HG02973 (cell line): ENCODE data around the gene RNU4-1.
"Not testable (repeated sequence)": the region's sequence is repeated elsewhere in the genome, so short reads cannot be mapped to it uniquely, and the experiment has no call there.

Source experiments
- ATAC-seq: cut with Tn5 transposase; IDR thresholded peaks from one replicate; pipeline ENCODE4 v1.9.1; 2021; ENCODE audit warnings: moderate library complexity; ENCODE audit not compliant: unreplicated experiment

The RNU4-1 gene

DNA sequence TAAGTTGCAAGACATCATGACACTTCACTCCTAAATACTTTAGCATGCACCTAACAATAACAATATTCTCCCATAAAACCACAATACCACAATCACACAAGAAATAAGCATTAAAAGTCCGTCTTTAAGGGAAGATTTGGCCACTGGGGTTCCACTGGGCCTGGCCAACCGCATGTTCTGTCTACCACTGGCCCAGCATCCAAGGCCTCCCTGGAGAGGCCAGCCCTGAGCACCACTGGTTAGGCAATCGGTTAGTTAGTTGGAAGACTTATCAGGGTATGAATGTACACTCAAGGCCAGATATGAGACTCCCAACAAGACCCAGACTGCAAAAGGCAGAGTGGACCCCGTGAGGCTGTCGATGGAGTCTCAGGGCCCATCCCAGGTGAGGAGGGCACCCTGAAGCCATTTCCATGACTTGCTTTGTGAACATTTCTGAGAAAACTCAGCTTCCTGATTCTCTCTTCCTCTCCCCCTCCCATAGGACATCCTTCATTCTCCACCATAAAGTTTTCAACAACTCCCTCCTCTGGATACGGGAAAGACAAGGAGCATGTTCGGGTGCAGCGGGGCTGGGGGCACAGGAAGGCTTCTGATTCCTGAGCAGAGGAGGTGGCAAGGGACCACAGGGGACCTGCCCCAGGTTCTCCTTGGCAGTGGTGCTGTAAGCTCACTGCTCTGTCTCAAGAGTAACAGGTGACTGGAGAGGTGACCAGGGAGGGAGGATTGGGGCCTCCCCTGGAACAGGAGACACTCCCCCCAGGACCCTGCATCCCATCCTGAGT, 33.4 kb downstream of the RNU4-1 start:
- ATAC-seq: no peak

DNA sequence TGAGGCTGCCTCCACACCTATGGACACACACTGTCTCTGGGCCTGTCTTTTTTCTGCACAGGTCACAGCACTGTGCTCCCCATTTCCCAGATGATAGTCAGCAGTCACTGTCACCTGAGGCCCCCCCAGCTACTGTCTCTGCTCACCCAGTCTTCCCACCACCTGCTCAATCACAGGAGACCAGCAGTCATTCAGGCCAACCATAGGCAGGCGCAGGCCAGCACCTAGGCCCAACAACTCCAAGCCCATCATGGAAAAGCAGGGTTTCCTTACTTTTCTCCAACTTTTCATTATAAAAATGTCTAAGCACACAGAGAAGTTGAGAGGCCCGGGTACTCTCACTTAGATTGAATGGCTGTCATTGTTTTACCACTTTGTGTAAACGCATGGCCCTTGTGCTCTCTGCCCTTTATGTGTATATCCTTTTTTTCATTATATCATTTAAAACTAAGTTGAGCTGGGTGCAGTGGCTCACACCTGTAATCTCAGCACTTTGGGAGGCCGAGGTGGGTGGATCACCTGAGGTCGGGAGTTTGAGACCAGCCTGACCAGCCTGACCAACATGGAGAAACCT, 34.6 kb downstream of the RNU4-1 start:
- ATAC-seq: no peak

GRCh38 chr12:120257041-120257821, 35.8 kb downstream of the RNU4-1 start:
- no peak for ATAC-seq

GRCh38 chr12:120254809-120255208, 38.2 kb downstream of the RNU4-1 start:
- no peak for ATAC-seq

DNA sequence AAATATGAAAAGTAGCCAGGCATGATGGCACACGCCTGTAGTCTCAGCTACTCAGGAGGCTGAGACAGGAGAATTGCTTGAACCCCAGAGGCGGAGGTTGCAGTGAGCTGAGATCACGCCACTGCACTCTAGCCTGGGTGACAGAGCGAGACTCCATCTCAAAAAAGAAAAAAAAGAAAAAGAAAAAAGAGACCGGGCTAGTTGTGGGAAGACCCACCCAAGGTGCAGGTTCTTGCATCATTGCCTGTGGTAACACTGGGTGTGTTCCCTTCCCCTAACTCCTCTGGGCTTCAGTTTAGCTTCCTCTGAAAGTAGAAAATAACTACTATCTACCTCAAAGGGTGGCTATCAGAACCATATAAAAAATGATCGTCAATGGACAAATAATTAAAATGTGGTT, 39.7 kb downstream of the RNU4-1 start:
- not testable (repeated sequence) for ATAC-seq

GRCh38 chr12:120252071-120252906, 40.7 kb downstream of the RNU4-1 start:
- ATAC-seq: no peak

DNA sequence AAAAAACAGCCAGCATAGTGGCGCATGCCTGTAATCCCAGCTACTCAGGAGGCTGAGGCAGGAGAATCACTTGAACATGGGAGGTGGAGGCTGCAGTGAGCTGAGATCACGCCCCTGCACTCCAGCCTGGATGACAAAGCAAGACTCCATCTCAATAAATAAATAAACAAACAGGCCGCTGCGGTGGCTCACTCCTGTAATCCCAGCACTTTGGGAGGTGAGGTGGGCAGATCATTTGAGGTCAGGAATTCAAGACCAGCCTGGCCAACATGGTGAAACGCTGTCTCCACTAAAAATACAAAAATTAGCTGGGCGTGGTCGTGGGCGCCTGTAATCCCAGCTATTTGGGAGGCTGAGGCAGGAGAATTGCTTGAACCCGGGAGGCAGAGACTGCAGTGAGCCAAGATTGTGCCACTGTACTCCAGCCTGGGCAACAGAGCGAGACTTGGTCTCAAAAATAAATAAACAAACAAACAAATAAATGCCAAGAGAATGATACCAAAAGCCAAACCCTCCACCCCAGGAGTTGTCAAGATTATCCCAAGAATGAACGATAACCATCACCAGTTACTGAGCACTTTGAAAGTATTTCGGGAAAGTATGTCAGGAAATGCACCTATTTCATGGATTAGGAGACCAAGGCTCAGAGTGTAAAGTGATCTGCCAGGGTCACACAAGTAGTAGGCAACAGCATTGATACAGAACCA, 41.5 kb downstream of the RNU4-1 start:
- not testable (repeated sequence) for ATAC-seq

DNA sequence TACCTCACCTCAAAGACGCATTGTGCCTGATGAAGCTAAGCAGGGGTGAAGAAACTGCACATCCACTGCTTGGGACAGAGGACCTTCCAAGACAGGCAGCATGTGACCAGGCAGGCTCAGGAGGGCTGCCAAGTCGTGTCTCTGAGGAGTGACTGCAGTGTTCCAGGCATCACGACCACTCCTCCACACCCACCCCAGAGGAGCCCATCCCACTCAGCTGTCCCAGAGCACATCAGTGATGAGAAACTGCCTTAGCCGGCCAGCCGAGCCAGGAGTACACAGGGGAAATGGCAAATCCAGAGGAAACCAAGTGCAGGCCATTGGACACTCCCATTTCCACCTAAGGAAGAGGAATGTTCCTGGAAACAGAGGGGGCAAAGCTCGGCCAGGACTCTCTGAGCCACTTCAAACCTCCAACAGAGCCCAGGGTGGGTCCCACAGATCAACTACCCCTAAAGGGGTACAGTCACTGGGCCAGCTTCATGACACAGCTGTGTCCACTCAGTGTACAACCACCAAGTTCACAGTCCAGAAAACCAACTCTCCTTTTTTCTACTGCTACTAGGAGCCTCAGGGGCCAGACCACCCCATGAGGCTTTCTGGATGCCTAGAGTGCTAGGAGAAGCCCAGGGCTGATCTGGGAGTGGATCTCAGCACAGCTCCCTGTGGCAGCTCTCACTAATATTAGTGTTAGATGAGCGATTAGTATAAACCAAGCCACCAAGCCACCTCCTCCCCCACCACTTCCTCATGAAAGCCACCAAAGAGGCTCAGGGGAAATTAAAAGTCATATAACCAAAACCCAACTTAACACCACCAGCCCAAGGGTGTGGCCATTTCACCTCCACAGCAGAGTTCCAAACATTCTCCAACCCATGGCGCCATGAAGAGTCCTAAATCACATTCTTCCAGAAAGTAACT, 42.9 kb downstream of the RNU4-1 start:
- no peak for ATAC-seq

- ATAC-seq: no peak
Observed at GRCh38 chr12:120249266-120249874, 43.7 kb downstream of the RNU4-1 start.

GRCh38 chr12:120247621-120248030, 45.4 kb downstream of the RNU4-1 start:
- no peak for ATAC-seq

DNA sequence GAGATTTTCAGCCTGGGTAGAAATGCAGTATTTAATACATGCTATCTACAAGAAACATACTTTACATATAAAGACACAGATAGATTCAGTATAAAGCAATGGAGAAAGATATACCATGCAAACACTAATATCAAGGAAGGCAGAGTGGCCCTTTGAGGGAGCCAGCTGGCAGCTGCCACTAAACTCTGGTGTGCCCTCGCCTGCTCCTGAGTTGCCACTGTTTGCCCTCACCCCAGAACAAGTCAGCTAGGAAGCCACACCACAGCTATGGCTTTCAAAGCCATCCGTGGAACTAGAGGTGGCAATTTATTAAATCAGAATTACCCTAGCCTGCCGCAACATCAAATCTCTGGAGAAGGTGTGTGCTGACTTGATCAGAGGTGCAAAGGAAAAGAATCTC, 45.9 kb downstream of the RNU4-1 start:
- no peak for ATAC-seq

DNA sequence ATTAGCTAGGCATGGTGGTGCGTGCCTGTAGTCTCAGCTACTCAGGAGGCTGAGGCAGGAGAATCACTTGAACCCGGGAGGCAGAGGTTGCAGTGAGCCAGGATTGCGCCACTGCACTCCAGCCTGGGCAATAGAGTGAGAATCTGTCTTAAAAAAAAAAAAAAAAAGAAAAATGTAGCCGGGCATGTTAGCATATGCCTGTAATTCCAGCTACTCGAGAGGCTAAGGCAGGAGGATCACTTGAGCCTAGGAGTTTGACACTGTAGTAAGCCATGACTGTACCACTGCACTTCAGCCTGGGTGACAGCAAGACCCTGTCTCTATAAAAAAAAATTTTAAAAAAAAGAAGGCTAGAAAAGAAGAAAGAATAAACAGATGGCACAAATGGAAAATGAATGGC, 46.3 kb downstream of the RNU4-1 start:
- not testable (repeated sequence) for ATAC-seq
